K562 (cell line): ENCODE data around the gene SLK.

Experiments used
- CLOCK ChIP-seq: fragments of 250-450 bp; sonication (Bioruptor Pico); IDR thresholded peaks from 2 replicates; pipeline ENCODE4 v1.4.0; 2020; ENCODE audit warnings: mild to moderate bottlenecking, moderate library complexity, borderline replicate concordance
- CREB5 ChIP-seq: fragments of 250-450 bp; sonication (Bioruptor Pico); IDR thresholded peaks from 2 replicates; pipeline ENCODE4 v1.5.0; 2020; ENCODE audit warnings: mild to moderate bottlenecking
- CTCF ChIP-seq, 3 experiments: IDR thresholded peaks in 2 of 3; conservative IDR thresholded peaks in 1 of 3; 2 replicates each; pipeline ENCODE4 v1.5.1; 2011 to 2012; ENCODE audit warnings: low read length in 3 of 3, mild to moderate bottlenecking in 3 of 3, control low read depth in 2 of 3, improper control_type of control experiment in 1 of 3, inconsistent platforms in 1 of 3, low read depth in 1 of 3, mixed read lengths in 1 of 3, moderate library complexity in 1 of 3; ENCODE audit not compliant: insufficient read depth in 2 of 3
- E2F6 ChIP-seq, 2 experiments: IDR thresholded peaks; 2 replicates each; pipeline ENCODE4 v1.6.1; 2011; ENCODE audit warnings: borderline replicate concordance in 1 of 2, control low read depth in 1 of 2, low read depth in 1 of 2, low read length in 1 of 2, mild to moderate bottlenecking in 1 of 2, mixed read lengths in 1 of 2, moderate library complexity in 1 of 2; ENCODE audit not compliant: insufficient read depth in 1 of 2, insufficient read length in 1 of 2, poor library complexity in 1 of 2, severe bottlenecking in 1 of 2; ENCODE audit errors: extremely low read depth in 1 of 2
- ELK1 ChIP-seq: sonication (generic); formaldehyde crosslinking; IDR thresholded peaks from 2 replicates; pipeline ENCODE4 v1.8.1; 2022; ENCODE audit warnings: missing genetic modification reagents
- FOXA3 ChIP-seq, 2 experiments: fragments of 450-650 bp in 1 of 2; sonication (generic) in 1 of 2; formaldehyde crosslinking; IDR thresholded peaks in 1 of 2; conservative IDR thresholded peaks in 1 of 2; 2 replicates each; pipeline versions ENCODE4 v1.4.0 to v1.8.0; 2020 to 2022; ENCODE audit warnings: mild to moderate bottlenecking in 2 of 2, missing genetic modification reagents in 1 of 2
- HMGXB4 ChIP-seq: sonication (generic); formaldehyde crosslinking; IDR thresholded peaks from 2 replicates; pipeline ENCODE4 v1.8.1; 2023; ENCODE audit warnings: mild to moderate bottlenecking, missing genetic modification reagents
- POLR2A ChIP-seq: fragments of 450-650 bp; conservative IDR thresholded peaks from 2 replicates; pipeline ENCODE4 v1.6.1; 2016
- SUPT5H ChIP-seq: fragments of 450-650 bp; IDR thresholded peaks from 2 replicates; pipeline ENCODE4 v1.6.1; 2016
- TAF1 ChIP-seq: IDR thresholded peaks from 2 replicates; pipeline ENCODE4 v1.6.1; 2011; ENCODE audit warnings: mild to moderate bottlenecking, low read length, moderate library complexity; ENCODE audit not compliant: insufficient read depth, control insufficient read depth, severe bottlenecking; ENCODE audit errors: extremely low read depth
- TAF7 ChIP-seq: fragments of 450-650 bp; IDR thresholded peaks from 2 replicates; pipeline ENCODE4 v1.6.1; 2016; ENCODE audit warnings: missing genetic modification characterization, missing compliant biosample characterization
- WHSC1 ChIP-seq: IDR thresholded peaks from one replicate; pipeline ENCODE4 v1.6.1; 2012; ENCODE audit warnings: low read length, control low read depth, inconsistent platforms
- ZNF143 ChIP-seq: sonication (generic); formaldehyde crosslinking; IDR thresholded peaks from 2 replicates; pipeline ENCODE4 v1.9.0; 2022; ENCODE audit warnings: mild to moderate bottlenecking, missing genetic modification reagents

GRCh38 chr10:104026762-104027161 lies 59.8 kb downstream of the SLK start:
- TF ChIP-seq E2F6 (IDR thresholded peaks at IDR 0.05; ENCODE audit: borderline replicate concordance in 1 of 2, extremely low read depth in 1 of 2, insufficient read depth in 1 of 2, insufficient read length in 1 of 2, low read depth in 1 of 2, low read length in 1 of 2, poor library complexity in 1 of 2, severe bottlenecking in 1 of 2), result no peak
- no peak for TF ChIP-seq CREB5 (CRISPR knock-in tag)
- no peak for TF ChIP-seq ZNF143 (CRISPR knock-in tag)
- no peak for TF ChIP-seq ELK1 (CRISPR knock-in tag)
- no peak for TF ChIP-seq TAF7
- no peak for TF ChIP-seq CLOCK (CRISPR knock-in tag)
- TF ChIP-seq HMGXB4 (CRISPR knock-in tag), result no peak
- no peak for TF ChIP-seq POLR2A
- no peak for TF ChIP-seq FOXA3 (CRISPR knock-in tag; conservative IDR thresholded peaks at IDR 0.05 in 1 of 2, IDR thresholded peaks at IDR 0.05 in 1 of 2)
- no peak for TF ChIP-seq TAF1
- TF ChIP-seq CTCF (IDR thresholded peaks at IDR 0.05 in 2 of 3, conservative IDR thresholded peaks at IDR 0.05 in 1 of 3; ENCODE audit: insufficient read depth in 2 of 3, low read depth in 1 of 3, low read length in 3 of 3), result no peak
- no peak for TF ChIP-seq SUPT5H
- TF ChIP-seq WHSC1, result no peak
